Neuronal stem cell (in vitro differentiated cells): Measurements from ENCODE around the gene THAP6.

Source experiments
- DNase-seq: peaks from one replicate; pipeline ENCODE4 v3.0.0-alpha.2; 2013; ENCODE audit warnings: low spot score
- H2AFZ ChIP-seq: one replicate; pipeline ENCODE4 v1.6.1; 2013; ENCODE audit warnings: mild to moderate bottlenecking, low read length, inconsistent platforms
- H2AK5ac ChIP-seq: 2 replicates; pipeline ENCODE4 v1.6.1; 2013; ENCODE audit warnings: low read depth, mild to moderate bottlenecking, inconsistent platforms, low read length, moderate library complexity, mixed read lengths
- H2BK120ac ChIP-seq: 2 replicates; pipeline ENCODE4 v1.6.1; 2013; ENCODE audit warnings: low read depth, mild to moderate bottlenecking, inconsistent platforms, low read length, moderate library complexity, mixed read lengths
- H2BK12ac ChIP-seq: one replicate; pipeline ENCODE4 v1.6.1; 2013; ENCODE audit warnings: low read length, inconsistent platforms
- H2BK15ac ChIP-seq: 2 replicates; pipeline ENCODE4 v1.6.1; 2013; ENCODE audit warnings: mild to moderate bottlenecking, low read length, inconsistent platforms, mixed read lengths
- H2BK5ac ChIP-seq: one replicate; pipeline ENCODE4 v1.6.1; 2013; ENCODE audit warnings: inconsistent platforms, mild to moderate bottlenecking, low read length, moderate library complexity
- H3K14ac ChIP-seq: one replicate; pipeline ENCODE4 v1.6.1; 2013; ENCODE audit warnings: low read length, inconsistent platforms
- H3K18ac ChIP-seq: 2 replicates; pipeline ENCODE4 v1.6.1; 2013; ENCODE audit warnings: low read length, inconsistent platforms
- H3K23ac ChIP-seq: 2 replicates; pipeline ENCODE4 v1.6.1; 2013; ENCODE audit warnings: low read depth, mild to moderate bottlenecking, mixed read lengths, low read length, inconsistent platforms; ENCODE audit not compliant: poor library complexity
- H3K27ac ChIP-seq: replicated peaks from 3 replicates; pipeline ENCODE4 v1.5.1; 2013; ENCODE audit warnings: low read length, inconsistent platforms
- H3K27me3 ChIP-seq, 3 experiments: 2 replicates each; pipeline ENCODE4 v1.6.1; 2013; ENCODE audit warnings: low read length in 3 of 3, mild to moderate bottlenecking in 2 of 3, inconsistent platforms in 1 of 3, low read depth in 1 of 3, mixed read lengths in 1 of 3, moderate library complexity in 1 of 3; ENCODE audit not compliant: control insufficient read depth in 3 of 3, insufficient read depth in 3 of 3
- H3K36me3 ChIP-seq, 2 donors: replicated peaks in 1 of 2; 2 replicates each; pipeline ENCODE4 v1.6.1; 2013; ENCODE audit warnings: low read length in 2 of 2; ENCODE audit not compliant: control insufficient read depth in 2 of 2, insufficient read depth in 2 of 2
- H3K4ac ChIP-seq: 2 replicates; pipeline ENCODE4 v1.6.1; 2013; ENCODE audit warnings: inconsistent platforms, mild to moderate bottlenecking, low read length, moderate library complexity
- H3K4me1 ChIP-seq, 2 donors: 1 replicate in 1 of 2; 2 replicates in 1 of 2; pipeline ENCODE4 v1.6.1; 2013; ENCODE audit warnings: low read length in 2 of 2, low read depth in 1 of 2; ENCODE audit not compliant: control insufficient read depth in 2 of 2, insufficient read depth in 1 of 2
- H3K4me2 ChIP-seq: one replicate; pipeline ENCODE4 v1.6.1; 2013; ENCODE audit warnings: mild to moderate bottlenecking, low read length, inconsistent platforms; ENCODE audit not compliant: insufficient read depth, poor library complexity, severe bottlenecking
- H3K4me3 ChIP-seq, 2 donors: 2 replicates each; pipeline ENCODE4 v1.5.1; 2013; ENCODE audit warnings: low read length in 2 of 2, mild to moderate bottlenecking in 2 of 2, inconsistent platforms in 1 of 2, moderate library complexity in 1 of 2
- H3K79me1 ChIP-seq: one replicate; pipeline ENCODE4 v1.6.1; 2013; ENCODE audit warnings: low read depth, mild to moderate bottlenecking, inconsistent platforms, low read length, moderate library complexity
- H3K9ac ChIP-seq: one replicate; pipeline ENCODE4 v1.6.1; 2013; ENCODE audit warnings: mild to moderate bottlenecking, low read depth, low read length, inconsistent platforms; ENCODE audit not compliant: poor library complexity
- H3K9me3 ChIP-seq, 2 donors: replicated peaks in 1 of 2; 2 replicates each; pipeline versions ENCODE3 to v1.6.1; 2013; ENCODE audit warnings: low read length in 2 of 2, mild to moderate bottlenecking in 2 of 2, inconsistent platforms in 1 of 2, low read depth in 1 of 2, mixed read lengths in 1 of 2, moderate library complexity in 1 of 2; ENCODE audit not compliant: control insufficient read depth in 2 of 2, insufficient read depth in 1 of 2
- H4K8ac ChIP-seq: one replicate; pipeline ENCODE4 v1.6.1; 2013; ENCODE audit warnings: low read depth, mild to moderate bottlenecking, inconsistent platforms, low read length, moderate library complexity
- H4K91ac ChIP-seq: one replicate; pipeline ENCODE4 v1.6.1; 2013; ENCODE audit warnings: low read length, low read depth, mild to moderate bottlenecking, inconsistent platforms; ENCODE audit not compliant: poor library complexity
- WGBS, 2 donors: extraction: QIAGEN DNeasy Blood & Tissue Kit; methylation state at CpG; one replicate each; pipeline ENCODE4 v1.1.7; 2013; ENCODE audit warnings: missing lambda C conversion rate in 2 of 2, mixed read lengths in 1 of 2; ENCODE audit not compliant: insufficient read length in 2 of 2, insufficient replicate concordance in 1 of 2; ENCODE audit errors: extremely low coverage in 2 of 2; 5-methylcytosine and 5-hydroxymethylcytosine counted together

The THAP6 gene

DNA sequence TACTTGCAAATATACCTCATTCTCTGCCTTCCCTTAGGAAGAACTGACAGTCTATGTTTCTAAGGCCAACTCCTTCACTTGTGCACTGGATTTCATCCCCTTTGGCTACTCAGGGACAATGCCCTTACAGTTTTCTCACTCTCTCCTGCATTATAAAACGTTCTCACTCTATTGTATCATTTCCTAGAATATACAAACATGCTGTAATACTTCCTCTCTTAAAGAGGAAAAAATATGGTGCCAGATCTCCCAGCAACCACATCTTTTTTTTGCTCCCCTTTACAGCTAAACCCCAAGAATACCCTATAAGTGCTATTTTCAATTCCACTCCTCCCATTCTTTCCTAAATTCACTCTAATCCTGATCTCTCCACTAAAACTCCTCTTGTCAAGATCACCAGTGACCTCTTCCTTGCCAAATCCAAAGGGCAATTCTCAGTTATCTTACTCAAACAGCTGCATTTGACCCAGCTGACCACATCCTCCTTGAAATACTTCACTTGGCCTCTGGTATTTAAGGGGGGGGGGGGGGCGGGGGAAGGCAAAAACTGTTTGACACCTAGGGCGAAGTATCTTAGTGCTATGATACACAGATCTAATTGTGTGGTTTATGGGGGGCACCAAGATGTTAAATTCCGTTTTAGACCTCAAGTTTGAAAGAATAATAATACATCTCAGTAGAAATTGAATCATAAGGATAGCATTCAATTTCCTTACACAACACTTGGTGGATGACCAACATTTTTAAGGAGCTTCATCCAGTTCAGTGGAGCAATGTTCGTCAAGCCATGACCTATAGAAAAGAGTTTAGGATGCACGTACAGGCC lies 1.7 kb upstream of the THAP6 start:
- no peak overlapping the region for H3K4ac ChIP-seq
- DNase-seq: no peak
- H3K27ac ChIP-seq: no peak overlapping the region

GRCh38 chr4:75513526-75514130 lies 645 bp upstream of the THAP6 start:
- Histone ChIP-seq H3K14ac (no peak overlapping the region), H3K9me3 (peaks cover 0 to 14% of the 10 kb centered on the region in 2 donors), H3K27me3 (no peaks in the 10 kb centered on the region), H2AK5ac (no peak overlapping the region), H3K4me1 (peaks cover 6 to 13% of the 10 kb centered on the region in 2 donors), H2BK120ac (no peak overlapping the region), H2BK15ac (no peak overlapping the region), H3K4me2 (peak overlapping the region; percentile 56), H2AFZ (peak overlapping the region; percentile 98), H3K4me3 (peak overlapping the region; percentile 94 to 95), H3K23ac (no peak overlapping the region), H3K4ac (no peak overlapping the region), H3K9ac (peak overlapping the region; percentile 78), H3K18ac (no peak overlapping the region), H4K91ac (no peak overlapping the region), H4K8ac (no peak overlapping the region), H3K27ac (no peak overlapping the region), H2BK12ac (no peak overlapping the region), H3K36me3 (peaks cover 4 to 30% of the 10 kb centered on the region in 2 donors), H3K79me1 (no peaks in the 10 kb centered on the region), H2BK5ac (no peak overlapping the region)
- no CpG with 5 or more reads among the region's 12 CpGs for WGBS, 2 donors
- no peak for DNase-seq

More for the DNA sequence above, 1.7 kb upstream of the THAP6 start:
- H2BK15ac ChIP-seq: no peak overlapping the region
- no peak overlapping the region for H4K91ac ChIP-seq
- H2AK5ac ChIP-seq: no peak overlapping the region
- H3K9ac ChIP-seq: no peak overlapping the region
- no CpG with 5 or more reads among the region's 6 CpGs for WGBS, 2 donors
- no peak overlapping the region for H4K8ac ChIP-seq
- no peak overlapping the region for H2AFZ ChIP-seq
- no peak overlapping the region for H2BK5ac ChIP-seq
- H3K36me3 ChIP-seq: peaks cover 1 to 29% of the 10 kb centered on the region in 2 donors
- H3K18ac ChIP-seq: no peak overlapping the region
- H3K27me3 ChIP-seq: no peaks in the 10 kb centered on the region
- H2BK12ac ChIP-seq: no peak overlapping the region
- no peak overlapping the region for H3K4me2 ChIP-seq
- H3K4me1 ChIP-seq: peaks cover 6 to 13% of the 10 kb centered on the region in 2 donors
- H3K9me3 ChIP-seq: peaks cover 0 to 19% of the 10 kb centered on the region in 2 donors
- no peak overlapping the region for H3K23ac ChIP-seq
- H3K14ac ChIP-seq: no peak overlapping the region
- H3K79me1 ChIP-seq: no peaks in the 10 kb centered on the region
- peak overlapping the region in 1 of 2 donors; percentile 94 for H3K4me3 ChIP-seq
- H2BK120ac ChIP-seq: no peak overlapping the region

- H3K9me3 ChIP-seq: peaks cover 0 to 5% of the 10 kb centered on the region in 2 donors
- H3K4me3 ChIP-seq: peak overlapping the region; percentile 94 to 95
- H2AK5ac ChIP-seq: no peak overlapping the region
- H3K4me1 ChIP-seq: peaks cover 6 to 13% of the 10 kb centered on the region in 2 donors
- no peak overlapping the region for H4K91ac ChIP-seq
- no peak overlapping the region for H3K23ac ChIP-seq
- no peak overlapping the region for H2BK5ac ChIP-seq
- H3K14ac ChIP-seq: no peak overlapping the region
- no peak for DNase-seq
- peak overlapping the region; percentile 87 for H3K27ac ChIP-seq
- no CpG with 5 or more reads among the region's 9 CpGs for WGBS, 2 donors
- H4K8ac ChIP-seq: no peak overlapping the region
- H3K18ac ChIP-seq: no peak overlapping the region
- H3K36me3 ChIP-seq: peaks cover 6 to 34% of the 10 kb centered on the region in 2 donors
- H3K27me3 ChIP-seq: no peaks in the 10 kb centered on the region
- no peak overlapping the region for H3K4ac ChIP-seq
- H3K79me1 ChIP-seq: no peaks in the 10 kb centered on the region
- H2BK12ac ChIP-seq: no peak overlapping the region
- peak overlapping the region; percentile 98 for H2AFZ ChIP-seq
- H2BK120ac ChIP-seq: no peak overlapping the region
- H3K9ac ChIP-seq: no peak overlapping the region
- H2BK15ac ChIP-seq: no peak overlapping the region
- H3K4me2 ChIP-seq: peak overlapping the region; percentile 59
Measured at GRCh38 chr4:75514949-75515612, 808 bp downstream of the THAP6 start.

DNA sequence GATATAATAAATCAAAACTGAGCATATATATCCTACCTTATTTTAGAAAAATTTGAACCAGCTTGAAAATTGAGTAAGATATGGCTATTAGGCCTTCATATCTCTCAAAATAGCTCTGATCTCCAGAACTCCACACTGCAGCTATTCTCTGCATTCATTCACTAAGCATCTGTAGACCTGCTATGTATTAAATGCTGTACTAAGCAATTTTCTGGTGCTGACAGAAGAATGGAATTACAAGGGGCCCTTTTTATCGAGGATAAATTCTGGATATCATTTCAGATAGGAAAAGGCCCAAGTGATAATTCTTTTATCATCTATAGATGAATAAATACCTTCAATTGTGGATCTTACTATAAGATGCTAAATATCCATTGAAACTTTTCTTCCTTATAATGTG lies 1.9 kb downstream of the THAP6 start:
- no peak overlapping the region for H3K23ac ChIP-seq
- H2AK5ac ChIP-seq: no peak overlapping the region
- H3K36me3 ChIP-seq: peaks cover 6 to 45% of the 10 kb centered on the region in 2 donors
- no peak overlapping the region for H3K9ac ChIP-seq
- no peak overlapping the region for H3K18ac ChIP-seq
- no peak overlapping the region for H2BK120ac ChIP-seq
- WGBS, 2 donors: no CpG with 5 or more reads among the region's 1 CpG
- no peak overlapping the region for H2AFZ ChIP-seq
- H3K79me1 ChIP-seq: no peaks in the 10 kb centered on the region
- no peak overlapping the region for H3K4ac ChIP-seq
- H4K91ac ChIP-seq: no peak overlapping the region
- no peak overlapping the region for H3K27ac ChIP-seq
- no peak overlapping the region for H3K14ac ChIP-seq
- no peak for DNase-seq
- H4K8ac ChIP-seq: no peak overlapping the region
- no peaks in the 10 kb centered on the region for H3K27me3 ChIP-seq
- no peak overlapping the region for H3K4me2 ChIP-seq
- peaks cover 0 to 5% of the 10 kb centered on the region in 2 donors for H3K9me3 ChIP-seq
- H2BK15ac ChIP-seq: no peak overlapping the region
- H2BK12ac ChIP-seq: no peak overlapping the region
- no peak overlapping the region for H3K4me3 ChIP-seq
- peaks cover 6 to 13% of the 10 kb centered on the region in 2 donors for H3K4me1 ChIP-seq
- no peak overlapping the region for H2BK5ac ChIP-seq
